HG02840 (cell line): ENCODE data around the gene PLPP6.

Experiments
- ATAC-seq: cut with Tn5 transposase; IDR thresholded peaks from one replicate; pipeline ENCODE4 v1.9.1; 2021; ENCODE audit warnings: mild to moderate bottlenecking, moderate library complexity, moderate number of reproducible peaks; ENCODE audit not compliant: unreplicated experiment, low FRiP score

The PLPP6 gene

GRCh38 chr9:4690144-4690543 is 28.1 kb downstream of the PLPP6 start:
- peak; percentile 60 for ATAC-seq

- no peak for ATAC-seq
These were observed 29.7 kb downstream of the PLPP6 start for GRCh38 chr9:4691795-4692194.

DNA sequence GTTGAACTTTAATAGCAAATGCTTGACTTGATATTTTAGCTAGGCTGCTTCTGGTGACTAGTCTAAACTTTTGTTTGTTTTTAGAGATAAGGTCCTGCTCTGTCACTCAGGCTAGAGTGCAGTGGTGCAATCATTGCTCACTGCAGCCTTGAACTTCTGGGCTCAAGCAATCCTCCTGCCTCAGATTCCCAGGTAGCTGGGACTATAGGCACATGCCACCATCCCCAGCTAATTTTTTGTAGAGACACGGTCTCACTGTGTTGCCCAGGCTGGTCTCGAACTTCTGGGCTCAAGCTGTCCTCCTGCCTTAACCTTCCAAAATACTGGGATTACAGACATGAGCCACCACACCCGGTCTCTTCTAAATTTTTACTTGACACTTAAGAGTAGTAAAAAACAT is 38.0 kb downstream of the PLPP6 start:
- no peak for ATAC-seq

- ATAC-seq, result no peak
These were observed 38.8 kb downstream of the PLPP6 start for GRCh38 chr9:4700932-4701331.

- ATAC-seq, result no peak
These were observed 39.4 kb downstream of the PLPP6 start for GRCh38 chr9:4701526-4701925.

GRCh38 chr9:4704129-4704528 is 42.0 kb downstream of the PLPP6 start:
- ATAC-seq, result no peak

GRCh38 chr9:4706021-4706420 is 43.9 kb downstream of the PLPP6 start:
- no peak for ATAC-seq

GRCh38 chr9:4706971-4707622 is 45.0 kb downstream of the PLPP6 start:
- no peak for ATAC-seq

GRCh38 chr9:4709380-4709779 is 47.3 kb downstream of the PLPP6 start:
- no peak for ATAC-seq

DNA sequence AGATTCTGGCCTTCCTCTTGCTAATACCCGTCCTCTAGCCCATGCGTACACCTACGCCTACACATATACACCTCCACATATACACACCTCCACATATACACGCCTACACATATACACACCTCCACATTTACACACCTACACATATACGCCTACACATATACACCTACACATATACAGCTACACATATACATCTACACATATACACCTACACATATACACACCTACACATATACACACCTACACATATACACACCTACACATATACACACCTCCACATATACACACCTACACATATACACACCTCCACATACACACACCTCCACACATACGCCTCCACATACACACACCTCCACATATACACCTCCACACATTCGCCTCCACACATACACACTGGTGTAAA is 51.8 kb downstream of the PLPP6 start:
- no peak for ATAC-seq

- no peak for ATAC-seq
These were observed 52.3 kb downstream of the PLPP6 start for GRCh38 chr9:4714266-4715016.
